Measurements from ENCODE around the gene PBLD.

PBLD gene

GRCh38 chr10:68301301-68301700, 31.4 kb downstream of the PBLD start:
- H4K5ac ChIP-seq (ENCODE audit: low read length), result no peak overlapping the region
- H3K18ac ChIP-seq (ENCODE audit: low read length), result no peak overlapping the region
- DNase-seq, result no peak
- H3K79me2 ChIP-seq (ENCODE audit: control insufficient read depth, insufficient read depth, low read length), result no peaks in the 10 kb centered on the region
- no peak overlapping the region for H3K4me3 ChIP-seq (ENCODE audit: low read length)
- no peaks in the 10 kb centered on the region for H3K4me1 ChIP-seq (ENCODE audit: control insufficient read depth, low read depth, low read length)
- H2BK5ac ChIP-seq (ENCODE audit: low read length), result no peak overlapping the region
- H3K56ac ChIP-seq (ENCODE audit: low read length), result no peak overlapping the region
- no peak overlapping the region for H2BK15ac ChIP-seq (replicated peaks; ENCODE audit: low read depth)
- H3K27me3 ChIP-seq (ENCODE audit: insufficient read depth, low read length, poor library complexity), result no peaks in the 10 kb centered on the region
- no peak overlapping the region for H2BK120ac ChIP-seq (ENCODE audit: low read depth, low read length)
- H3K4me2 ChIP-seq (ENCODE audit: low read length), result no peak overlapping the region
- H3K9ac ChIP-seq (ENCODE audit: low read length), result no peak overlapping the region
- WGBS (ENCODE audit: extremely low coverage, insufficient coverage, low lambda C conversion rate), result no CpG with 5 or more reads among the region's 3 CpGs
- no peak overlapping the region for H3K27ac ChIP-seq (ENCODE audit: low read depth, low read length)
- no peak overlapping the region for H2AK5ac ChIP-seq (ENCODE audit: low read length)
- H3K79me1 ChIP-seq (ENCODE audit: low read length), result no peaks in the 10 kb centered on the region
- no peak overlapping the region for H3K4ac ChIP-seq (ENCODE audit: low read depth, low read length)
- no peak overlapping the region for H4K8ac ChIP-seq (ENCODE audit: low read depth, low read length)
- no peaks in the 10 kb centered on the region for H3K36me3 ChIP-seq (ENCODE audit: control insufficient read depth, insufficient read depth, low read length)
- no peak overlapping the region for H3K23ac ChIP-seq (ENCODE audit: low read length)

- Histone ChIP-seq H3K4me1 (ENCODE audit: control insufficient read depth, low read depth, low read length) (no peaks in the 10 kb centered on the region), H2BK15ac (replicated peaks; ENCODE audit: low read depth) (no peak overlapping the region), H4K5ac (ENCODE audit: low read length) (no peak overlapping the region), H3K4me3 (ENCODE audit: low read length) (no peak overlapping the region), H2AK5ac (ENCODE audit: low read length) (no peak overlapping the region), H3K18ac (ENCODE audit: low read length) (no peak overlapping the region), H4K8ac (ENCODE audit: low read depth, low read length) (no peak overlapping the region), H3K4ac (ENCODE audit: low read depth, low read length) (no peak overlapping the region), H2BK120ac (ENCODE audit: low read depth, low read length) (no peak overlapping the region), H3K56ac (ENCODE audit: low read length) (no peak overlapping the region), H3K79me2 (ENCODE audit: control insufficient read depth, insufficient read depth, low read length) (no peaks in the 10 kb centered on the region), H3K27me3 (ENCODE audit: insufficient read depth, low read length, poor library complexity) (no peaks in the 10 kb centered on the region), H3K4me2 (ENCODE audit: low read length) (no peak overlapping the region), H3K23ac (ENCODE audit: low read length) (no peak overlapping the region), H3K9ac (ENCODE audit: low read length) (no peak overlapping the region), H2BK5ac (ENCODE audit: low read length) (no peak overlapping the region), H3K36me3 (ENCODE audit: control insufficient read depth, insufficient read depth, low read length) (no peaks in the 10 kb centered on the region), H3K27ac (ENCODE audit: low read depth, low read length) (no peak overlapping the region), H3K79me1 (ENCODE audit: low read length) (no peaks in the 10 kb centered on the region)
- no peak for DNase-seq
- WGBS (ENCODE audit: extremely low coverage, insufficient coverage, low lambda C conversion rate), result no CpG with 5 or more reads among the region's 9 CpGs
Measured at GRCh38 chr10:68296843-68297663, 35.7 kb downstream of the PBLD start.

DNA sequence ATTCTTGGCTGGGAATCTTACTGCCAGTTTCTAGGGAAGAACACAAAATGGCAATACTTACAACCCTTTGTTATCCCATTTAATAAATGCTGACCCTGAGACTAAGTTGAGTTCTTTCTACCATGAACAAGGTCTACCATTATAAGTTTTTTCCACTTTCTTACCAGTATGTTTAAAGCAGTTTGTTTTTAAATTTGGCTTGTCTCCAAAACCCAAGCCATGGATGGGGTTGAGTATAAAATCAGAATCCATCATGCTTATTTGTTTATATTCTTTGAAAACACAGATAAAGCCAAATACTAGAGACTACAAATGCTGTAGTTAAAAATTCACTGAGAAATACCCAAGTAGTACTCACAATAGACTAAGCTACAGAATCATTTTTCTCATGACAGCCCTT, 42.0 kb downstream of the PBLD start:
- no peaks in the 10 kb centered on the region for H3K27me3 ChIP-seq (ENCODE audit: insufficient read depth, low read length, poor library complexity)
- no peak overlapping the region for H3K23ac ChIP-seq (ENCODE audit: low read length)
- H2BK15ac ChIP-seq (replicated peaks; ENCODE audit: low read depth), result no peak overlapping the region
- no peak overlapping the region for H2AK5ac ChIP-seq (ENCODE audit: low read length)
- no peak overlapping the region for H3K9ac ChIP-seq (ENCODE audit: low read length)
- no peak overlapping the region for H3K4me3 ChIP-seq (ENCODE audit: low read length)
- no peak overlapping the region for H4K5ac ChIP-seq (ENCODE audit: low read length)
- H3K36me3 ChIP-seq (ENCODE audit: control insufficient read depth, insufficient read depth, low read length), result no peaks in the 10 kb centered on the region
- H3K4ac ChIP-seq (ENCODE audit: low read depth, low read length), result no peak overlapping the region
- no peaks in the 10 kb centered on the region for H3K79me1 ChIP-seq (ENCODE audit: low read length)
- H3K18ac ChIP-seq (ENCODE audit: low read length), result no peak overlapping the region
- H3K4me1 ChIP-seq (ENCODE audit: control insufficient read depth, low read depth, low read length), result no peaks in the 10 kb centered on the region
- H3K4me2 ChIP-seq (ENCODE audit: low read length), result no peak overlapping the region
- no peak overlapping the region for H2BK5ac ChIP-seq (ENCODE audit: low read length)
- H2BK120ac ChIP-seq (ENCODE audit: low read depth, low read length), result no peak overlapping the region
- no peak overlapping the region for H3K27ac ChIP-seq (ENCODE audit: low read depth, low read length)
- DNase-seq, result no peak
- no peak overlapping the region for H3K56ac ChIP-seq (ENCODE audit: low read length)
- H4K8ac ChIP-seq (ENCODE audit: low read depth, low read length), result no peak overlapping the region
- no peaks in the 10 kb centered on the region for H3K79me2 ChIP-seq (ENCODE audit: control insufficient read depth, insufficient read depth, low read length)

DNA sequence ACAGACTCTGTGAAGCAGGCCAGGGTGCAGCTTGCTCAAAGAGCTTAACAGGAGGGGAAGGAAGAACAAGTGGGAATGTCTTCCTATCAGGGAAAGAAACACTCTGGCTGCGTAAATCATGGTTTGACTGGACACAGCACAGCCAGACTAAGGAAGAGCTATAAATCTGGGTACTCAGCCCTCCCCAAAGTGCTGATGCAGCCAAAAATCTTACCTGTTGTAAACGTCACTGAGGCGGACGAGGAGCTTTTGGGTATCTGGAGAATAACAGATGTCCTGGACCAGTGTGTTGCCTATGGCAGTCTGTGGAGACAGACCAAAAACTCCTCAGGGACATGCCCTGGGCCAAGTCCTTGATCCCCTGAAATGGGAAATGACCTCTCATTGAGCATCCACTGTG, 44.0 kb downstream of the PBLD start:
- Histone ChIP-seq H2BK120ac (ENCODE audit: low read depth, low read length) (no peak overlapping the region), H3K36me3 (ENCODE audit: control insufficient read depth, insufficient read depth, low read length) (no peaks in the 10 kb centered on the region), H3K79me2 (ENCODE audit: control insufficient read depth, insufficient read depth, low read length) (no peaks in the 10 kb centered on the region), H3K18ac (ENCODE audit: low read length) (no peak overlapping the region), H2AK5ac (ENCODE audit: low read length) (no peak overlapping the region), H4K5ac (ENCODE audit: low read length) (no peak overlapping the region), H3K56ac (ENCODE audit: low read length) (no peak overlapping the region), H3K27ac (ENCODE audit: low read depth, low read length) (no peak overlapping the region), H3K79me1 (ENCODE audit: low read length) (no peaks in the 10 kb centered on the region), H3K27me3 (ENCODE audit: insufficient read depth, low read length, poor library complexity) (no peaks in the 10 kb centered on the region), H3K4me1 (ENCODE audit: control insufficient read depth, low read depth, low read length) (no peaks in the 10 kb centered on the region), H4K8ac (ENCODE audit: low read depth, low read length) (no peak overlapping the region), H3K4me2 (ENCODE audit: low read length) (no peak overlapping the region), H2BK15ac (replicated peaks; ENCODE audit: low read depth) (no peak overlapping the region), H3K4ac (ENCODE audit: low read depth, low read length) (no peak overlapping the region), H3K23ac (ENCODE audit: low read length) (no peak overlapping the region), H3K9ac (ENCODE audit: low read length) (no peak overlapping the region), H2BK5ac (ENCODE audit: low read length) (no peak overlapping the region), H3K4me3 (ENCODE audit: low read length) (no peak overlapping the region)
- WGBS (ENCODE audit: extremely low coverage, insufficient coverage, low lambda C conversion rate), result no CpG with 5 or more reads among the region's 4 CpGs
- no peak for DNase-seq

- Histone ChIP-seq H3K56ac (ENCODE audit: low read length) (no peak overlapping the region), H3K18ac (ENCODE audit: low read length) (no peak overlapping the region), H3K4me3 (ENCODE audit: low read length) (no peak overlapping the region), H3K4ac (ENCODE audit: low read depth, low read length) (no peak overlapping the region), H3K79me1 (ENCODE audit: low read length) (no peaks in the 10 kb centered on the region), H3K4me1 (ENCODE audit: control insufficient read depth, low read depth, low read length) (no peaks in the 10 kb centered on the region), H3K27ac (ENCODE audit: low read depth, low read length) (no peak overlapping the region), H3K23ac (ENCODE audit: low read length) (no peak overlapping the region), H3K27me3 (ENCODE audit: insufficient read depth, low read length, poor library complexity) (no peaks in the 10 kb centered on the region), H2BK15ac (replicated peaks; ENCODE audit: low read depth) (no peak overlapping the region), H4K8ac (ENCODE audit: low read depth, low read length) (no peak overlapping the region), H3K36me3 (ENCODE audit: control insufficient read depth, insufficient read depth, low read length) (no peaks in the 10 kb centered on the region), H3K4me2 (ENCODE audit: low read length) (no peak overlapping the region), H2BK120ac (ENCODE audit: low read depth, low read length) (no peak overlapping the region), H4K5ac (ENCODE audit: low read length) (no peak overlapping the region), H3K79me2 (ENCODE audit: control insufficient read depth, insufficient read depth, low read length) (no peaks in the 10 kb centered on the region), H3K9ac (ENCODE audit: low read length) (no peak overlapping the region), H2BK5ac (ENCODE audit: low read length) (no peak overlapping the region), H2AK5ac (ENCODE audit: low read length) (no peak overlapping the region)
- no peak for DNase-seq
- WGBS (ENCODE audit: extremely low coverage, insufficient coverage, low lambda C conversion rate), result no CpG with 5 or more reads among the region's 9 CpGs
Measured at GRCh38 chr10:68284062-68285001, 48.4 kb downstream of the PBLD start.
